OCI-M2 (cell line): ENCODE results near the gene CA4.

Experiments used
- DNase-seq: peaks from one replicate; lab custom pipeline; 2025; ENCODE audit not compliant: unreplicated experiment; lab: John Stamatoyannopoulos, UW

The CA4 gene

GRCh38 chr17:60154616-60155426 is 5.0 kb downstream of the CA4 start:
- DNase-seq: no peak

DNA sequence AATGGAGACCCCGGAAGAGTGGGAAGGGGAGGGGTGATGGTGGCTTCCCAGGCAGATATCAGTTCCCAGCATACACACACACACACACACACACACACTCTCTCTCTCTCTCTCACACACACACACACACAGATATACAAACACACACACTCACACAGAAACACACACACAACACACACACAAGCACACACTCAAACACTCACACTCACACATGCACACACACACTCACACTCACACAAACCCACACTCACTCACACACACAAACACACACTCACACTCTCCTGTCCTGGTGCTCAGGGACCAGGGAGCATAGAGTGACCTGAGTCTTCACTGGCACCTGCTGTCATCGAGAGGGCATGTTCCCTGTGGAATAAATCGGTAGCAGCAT is 5.6 kb downstream of the CA4 start:
- no peak for DNase-seq

GRCh38 chr17:60155815-60156214 is 6.0 kb downstream of the CA4 start:
- no peak for DNase-seq

GRCh38 chr17:60156746-60157145 is 7.0 kb downstream of the CA4 start:
- no peak for DNase-seq

DNA sequence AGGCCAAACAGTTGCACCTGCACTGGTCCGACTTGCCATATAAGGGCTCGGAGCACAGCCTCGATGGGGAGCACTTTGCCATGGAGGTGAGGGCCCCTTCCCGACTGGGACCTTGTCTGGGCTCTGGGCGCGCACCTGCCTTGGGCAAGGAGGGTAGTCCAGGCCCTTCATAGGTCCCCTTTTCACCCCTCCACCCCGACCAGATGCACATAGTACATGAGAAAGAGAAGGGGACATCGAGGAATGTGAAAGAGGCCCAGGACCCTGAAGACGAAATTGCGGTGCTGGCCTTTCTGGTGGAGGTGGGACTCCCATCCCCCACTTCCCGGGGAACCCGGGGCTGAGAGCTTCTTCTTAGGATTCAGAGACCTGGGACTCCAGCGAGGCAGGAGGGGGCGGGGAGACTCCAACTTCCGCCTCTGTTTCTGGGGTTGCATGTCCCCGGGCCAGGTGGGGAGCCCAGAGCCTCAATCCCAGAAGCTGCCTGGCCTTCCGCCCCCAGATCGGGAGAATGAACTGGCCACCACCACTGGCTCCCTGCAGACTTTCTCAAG is 7.8 kb downstream of the CA4 start:
- no peak for DNase-seq

DNA sequence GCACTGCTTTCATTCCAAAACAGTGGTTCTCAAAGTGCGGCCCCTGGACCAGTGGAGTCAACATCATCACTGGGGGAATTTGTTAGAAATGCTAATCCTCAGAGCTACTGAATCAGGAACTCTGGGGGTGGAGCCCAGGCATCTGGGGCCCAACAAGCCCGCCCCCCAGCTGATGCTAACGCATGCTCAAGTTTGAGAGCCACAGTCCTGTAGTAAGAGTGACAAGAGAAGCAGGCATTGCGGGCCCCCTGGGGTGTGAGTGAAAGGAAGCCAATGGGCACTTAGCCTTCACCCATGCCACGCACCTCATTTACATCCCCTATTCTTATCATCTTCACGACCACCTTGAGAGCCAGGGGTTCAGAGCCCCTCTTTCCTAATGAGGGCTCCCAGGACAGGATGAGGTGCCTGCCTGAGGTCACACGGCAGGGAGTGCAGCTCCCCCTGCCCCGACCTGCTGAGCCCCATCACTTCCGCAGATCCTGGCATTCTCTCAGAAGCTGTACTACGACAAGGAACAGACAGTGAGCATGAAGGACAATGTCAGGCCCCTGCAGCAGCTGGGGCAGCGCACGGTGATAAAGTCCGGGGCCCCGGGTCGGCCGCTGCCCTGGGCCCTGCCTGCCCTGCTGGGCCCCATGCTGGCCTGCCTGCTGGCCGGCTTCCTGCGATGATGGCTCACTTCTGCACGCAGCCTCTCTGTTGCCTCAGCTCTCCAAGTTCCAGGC is 9.1 kb downstream of the CA4 start:
- no peak for DNase-seq

- DNase-seq: no peak
Measured at GRCh38 chr17:60159479-60159866, 9.7 kb downstream of the CA4 start.

- DNase-seq: no peak
Measured at GRCh38 chr17:60160829-60161501, 11.2 kb downstream of the CA4 start.

GRCh38 chr17:60161598-60162330 is 12.0 kb downstream of the CA4 start:
- DNase-seq: no peak

GRCh38 chr17:60163108-60163784 is 13.5 kb downstream of the CA4 start:
- no peak for DNase-seq

DNA sequence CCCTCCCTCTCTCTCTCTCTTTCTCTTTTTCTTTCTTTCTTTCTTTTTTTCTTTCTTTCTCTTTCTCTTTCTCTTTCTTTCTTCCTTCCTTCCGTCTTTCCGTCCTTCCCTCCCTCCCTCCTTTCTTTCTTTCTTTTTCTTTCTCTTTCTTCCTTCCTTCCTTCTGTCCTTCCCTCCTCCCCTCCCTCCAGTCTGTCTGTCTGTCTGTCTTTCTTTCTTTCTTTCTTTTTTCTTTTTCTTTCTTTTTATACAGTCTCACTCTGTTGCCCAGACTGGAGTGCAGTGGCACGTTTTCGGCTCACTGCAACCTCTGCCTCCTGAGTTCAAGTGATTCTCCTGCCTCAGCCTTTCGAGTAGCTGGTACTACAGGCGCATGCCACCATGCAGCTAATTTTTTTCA is 14.4 kb downstream of the CA4 start:
- no peak for DNase-seq

GRCh38 chr17:60164697-60165096 is 14.9 kb downstream of the CA4 start:
- DNase-seq: no peak

GRCh38 chr17:60165223-60165622 is 15.4 kb downstream of the CA4 start:
- DNase-seq: no peak

DNA sequence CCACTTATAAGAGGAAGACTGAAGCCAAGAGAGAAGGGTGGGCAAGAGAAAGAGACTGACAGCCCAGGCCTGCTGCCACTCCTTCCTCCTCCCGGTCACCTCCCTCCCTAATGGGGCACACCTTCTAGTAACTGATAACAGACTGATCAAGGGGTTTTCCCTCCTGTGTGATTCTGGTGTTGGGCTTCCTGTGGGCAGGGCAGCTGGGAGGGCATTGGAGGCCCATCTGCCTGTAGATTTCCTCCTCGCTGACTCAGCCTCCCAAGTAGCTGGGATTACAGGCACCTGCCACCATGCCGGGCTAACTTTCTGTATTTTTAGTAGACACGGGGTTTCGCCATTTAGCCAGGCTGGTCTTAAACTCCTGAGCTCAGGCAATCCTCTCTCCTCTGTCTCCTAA is 16.2 kb downstream of the CA4 start:
- DNase-seq: no peak

DNA sequence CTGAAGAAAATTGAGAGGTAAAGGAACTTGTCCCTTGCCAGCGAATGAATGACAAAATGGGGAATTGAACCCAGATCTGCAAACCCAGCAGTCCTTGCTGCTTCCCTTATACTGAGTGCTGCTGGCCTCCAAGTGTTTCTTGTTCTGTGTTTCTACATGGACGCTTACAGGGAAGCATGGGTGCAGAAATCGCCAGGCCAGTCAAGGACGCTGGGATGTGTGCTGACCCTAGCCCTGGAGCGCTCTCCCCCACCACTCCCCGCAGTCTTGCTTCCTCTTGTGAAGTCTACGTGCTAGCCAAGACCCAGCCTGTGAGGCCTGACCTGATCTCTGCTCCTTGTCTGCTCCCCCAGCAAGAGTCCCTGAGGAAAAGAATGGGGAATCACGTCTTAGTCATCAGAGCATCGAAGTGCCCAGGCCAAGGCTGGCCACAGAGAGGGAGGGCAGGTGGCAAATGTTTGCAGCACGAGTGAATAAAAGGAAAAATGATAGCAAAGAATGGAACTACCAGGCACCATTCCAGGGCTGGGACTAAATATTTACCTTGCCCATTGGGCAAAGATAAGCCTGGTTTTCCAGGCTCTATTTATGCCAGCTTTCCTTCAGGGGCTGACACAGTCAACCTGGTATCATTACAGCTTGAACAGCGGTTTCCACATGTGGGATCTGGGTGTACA is 17.4 kb downstream of the CA4 start:
- no peak for DNase-seq

- DNase-seq: no peak
Measured at GRCh38 chr17:60168654-60169053, 18.9 kb downstream of the CA4 start.

DNA sequence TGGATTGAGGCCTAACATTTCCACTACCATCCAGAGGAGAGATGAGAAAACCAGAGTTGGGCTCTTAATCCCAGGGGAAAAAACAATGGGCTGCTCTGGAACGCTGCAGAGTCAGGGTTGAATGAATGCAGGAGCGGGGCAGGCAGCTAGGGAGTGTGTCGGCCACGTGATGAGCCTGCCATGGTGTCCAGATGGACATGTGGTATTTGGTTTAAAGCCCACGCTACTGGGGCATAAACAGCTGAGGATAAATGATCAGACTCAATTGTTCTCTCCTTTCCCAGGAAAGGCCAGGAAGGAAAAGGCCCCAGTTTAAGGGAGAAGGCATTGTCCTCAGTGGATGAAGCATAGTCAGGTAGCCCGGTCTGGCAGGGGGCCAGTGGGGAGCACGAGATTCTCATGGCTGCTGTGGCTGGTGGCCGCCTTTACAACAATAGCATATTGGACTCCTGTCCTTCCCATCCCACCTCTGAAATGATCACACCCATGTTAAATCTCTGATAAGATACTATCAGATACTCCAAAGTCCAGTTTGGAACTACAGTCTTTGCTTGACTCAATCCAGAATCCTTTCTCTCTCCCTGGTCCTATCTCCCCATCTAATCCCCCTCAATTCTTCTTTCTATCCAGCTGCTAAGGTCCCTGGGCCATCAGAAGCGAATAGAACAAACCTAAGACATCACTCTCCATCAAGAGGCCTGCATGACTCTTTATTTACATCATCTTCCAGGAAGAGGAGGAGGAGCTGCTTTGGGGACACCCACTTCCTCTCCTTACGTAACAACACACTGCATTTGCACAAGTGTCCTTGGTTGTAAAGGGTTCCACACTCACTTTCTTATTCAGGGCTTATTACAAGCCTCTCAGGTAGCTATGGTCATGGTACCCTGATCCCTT is 20.4 kb downstream of the CA4 start:
- DNase-seq: no peak

DNA sequence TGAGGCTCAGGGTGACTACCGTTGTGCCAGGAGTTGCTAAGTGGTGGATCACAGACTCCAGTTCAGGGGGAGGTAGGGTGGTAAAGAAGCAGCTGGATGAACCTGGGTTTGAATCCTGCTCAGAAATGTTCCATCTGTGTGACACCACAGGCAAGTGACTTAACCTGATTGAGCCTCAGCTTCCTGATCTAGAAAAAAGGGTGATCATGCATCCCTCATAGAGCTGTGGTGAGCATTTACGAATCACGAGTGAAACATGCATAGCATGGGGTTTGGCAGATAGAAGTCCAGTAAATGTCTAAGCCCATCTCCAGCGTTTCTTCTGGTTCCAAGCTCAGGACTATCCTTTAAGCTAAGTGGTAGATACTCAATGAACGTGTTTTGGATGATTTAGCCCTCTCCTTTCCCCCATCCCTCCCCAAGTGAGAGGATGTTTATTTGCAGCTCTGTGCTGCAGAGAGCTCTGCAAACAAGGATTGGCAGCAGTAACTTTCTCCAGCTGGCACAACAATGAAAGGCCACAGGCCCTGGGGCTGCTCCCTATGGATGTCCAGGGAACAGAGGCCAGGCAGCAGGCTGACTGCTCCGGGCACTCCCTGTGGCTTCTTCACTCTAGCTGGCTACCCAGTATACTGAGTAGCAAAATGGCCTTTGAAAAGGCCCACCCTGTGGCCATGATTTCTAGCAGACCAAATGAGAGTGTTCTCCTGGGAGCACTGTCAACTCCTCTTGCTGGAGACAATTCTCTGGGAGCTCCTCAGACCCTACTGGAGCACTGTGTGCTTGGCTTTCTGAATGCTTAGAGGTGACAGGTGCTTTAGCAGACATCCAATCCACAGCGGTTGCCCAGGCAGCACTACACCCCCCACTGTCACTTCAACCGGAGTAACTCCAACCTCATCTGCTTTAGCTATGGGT is 21.3 kb downstream of the CA4 start:
- no peak for DNase-seq
